OCI-LY1 (cell line): ENCODE data around the gene GSDMA.

ENCODE experiments used
- H2AFZ ChIP-seq: fragments of 200-600 bp; sonication (generic), shearing (Covaris generic); 2 replicates; pipeline ENCODE4 v1.6.0; 2014; ENCODE audit warnings: antibody characterized with exemption, mild to moderate bottlenecking, low read length
- H3F3A ChIP-seq: fragments of 200-600 bp; sonication (generic), shearing (Covaris generic); 2 replicates; pipeline ENCODE4 v1.6.0; 2014; ENCODE audit warnings: mild to moderate bottlenecking, antibody characterized with exemption, low read length, moderate library complexity; ENCODE audit not compliant: insufficient read depth
- H3K27ac ChIP-seq: fragments of 200-600 bp; sonication (generic); 2 replicates; pipeline ENCODE4 v1.5.1; 2014; ENCODE audit warnings: low read length, mixed run types, mild to moderate bottlenecking, low read depth; ENCODE audit not compliant: poor library complexity, severe bottlenecking
- H3K27me3 ChIP-seq: fragments of 200-600 bp; sonication (generic); 2 replicates; pipeline ENCODE4 v1.6.0; 2014; ENCODE audit warnings: antibody characterized with exemption, mild to moderate bottlenecking, low read length, moderate library complexity; ENCODE audit not compliant: insufficient read depth
- H3K36me3 ChIP-seq: fragments of 200-600 bp; sonication (generic); 2 replicates; pipeline ENCODE4 v1.6.1; 2014; ENCODE audit warnings: mild to moderate bottlenecking, antibody characterized with exemption, low read length, moderate library complexity, mixed read lengths; ENCODE audit not compliant: insufficient read depth
- H3K4me1 ChIP-seq: fragments of 200-600 bp; sonication (generic); 2 replicates; pipeline ENCODE4 v1.5.1; 2014; ENCODE audit warnings: mild to moderate bottlenecking, low read length, moderate library complexity; ENCODE audit not compliant: insufficient read depth, severe bottlenecking
- H3K4me2 ChIP-seq: fragments of 200-600 bp; sonication (generic), shearing (Covaris generic); 2 replicates; pipeline ENCODE4 v1.6.1; 2014; ENCODE audit warnings: low read length
- H3K4me3 ChIP-seq: fragments of 200-600 bp; sonication (generic); 2 replicates; pipeline ENCODE4 v1.5.1; 2014; ENCODE audit warnings: low read length, low read depth, mild to moderate bottlenecking, mixed read lengths; ENCODE audit not compliant: poor library complexity, severe bottlenecking
- H3K79me2 ChIP-seq: fragments of 200-600 bp; shearing (Covaris generic); 2 replicates; pipeline ENCODE4 v1.6.1; 2016; ENCODE audit warnings: mixed run types, low read length, mixed read lengths; ENCODE audit not compliant: insufficient read depth
- H3K9ac ChIP-seq: fragments of 200-600 bp; sonication (generic), shearing (Covaris generic); 2 replicates; pipeline ENCODE4 v1.6.1; 2014; ENCODE audit warnings: mild to moderate bottlenecking, low read length, mixed read lengths
- H3K9me2 ChIP-seq: fragments of 200-600 bp; sonication (generic), shearing (Covaris generic); 2 replicates; pipeline ENCODE4 v1.6.1; 2014; ENCODE audit warnings: low read depth, mild to moderate bottlenecking, low read length, mixed read lengths
- H3K9me3 ChIP-seq: fragments of 200-600 bp; shearing (Covaris generic); 2 replicates; pipeline ENCODE4 v1.6.1; 2014; ENCODE audit warnings: low read length, mixed read lengths
- H4K20me1 ChIP-seq: fragments of 200-600 bp; sonication (generic), shearing (Covaris generic); 2 replicates; pipeline ENCODE4 v1.6.0; 2016; ENCODE audit warnings: mild to moderate bottlenecking, low read length; ENCODE audit not compliant: insufficient read depth
- EZH2 ChIP-seq: fragments of 200-600 bp; sonication (generic), shearing (Covaris generic); IDR thresholded peaks from 2 replicates; pipeline ENCODE4 v1.8.0; 2017; ENCODE audit warnings: borderline replicate concordance, mixed run types, mild to moderate bottlenecking, antibody characterized with exemption, low read length, moderate library complexity, mixed read lengths
- TF ChIP-seq, protein P1 (sequence below): fragments of 200-600 bp; sonication (generic), shearing (Covaris generic); IDR thresholded peaks from 2 replicates; pipeline ENCODE4 v1.5.1; 2017; ENCODE audit warnings: mild to moderate bottlenecking, antibody characterized with exemption, low read length, moderate library complexity, mixed read lengths

The GSDMA gene, protein sequence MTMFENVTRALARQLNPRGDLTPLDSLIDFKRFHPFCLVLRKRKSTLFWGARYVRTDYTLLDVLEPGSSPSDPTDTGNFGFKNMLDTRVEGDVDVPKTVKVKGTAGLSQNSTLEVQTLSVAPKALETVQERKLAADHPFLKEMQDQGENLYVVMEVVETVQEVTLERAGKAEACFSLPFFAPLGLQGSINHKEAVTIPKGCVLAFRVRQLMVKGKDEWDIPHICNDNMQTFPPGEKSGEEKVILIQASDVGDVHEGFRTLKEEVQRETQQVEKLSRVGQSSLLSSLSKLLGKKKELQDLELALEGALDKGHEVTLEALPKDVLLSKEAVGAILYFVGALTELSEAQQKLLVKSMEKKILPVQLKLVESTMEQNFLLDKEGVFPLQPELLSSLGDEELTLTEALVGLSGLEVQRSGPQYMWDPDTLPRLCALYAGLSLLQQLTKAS

DNA sequence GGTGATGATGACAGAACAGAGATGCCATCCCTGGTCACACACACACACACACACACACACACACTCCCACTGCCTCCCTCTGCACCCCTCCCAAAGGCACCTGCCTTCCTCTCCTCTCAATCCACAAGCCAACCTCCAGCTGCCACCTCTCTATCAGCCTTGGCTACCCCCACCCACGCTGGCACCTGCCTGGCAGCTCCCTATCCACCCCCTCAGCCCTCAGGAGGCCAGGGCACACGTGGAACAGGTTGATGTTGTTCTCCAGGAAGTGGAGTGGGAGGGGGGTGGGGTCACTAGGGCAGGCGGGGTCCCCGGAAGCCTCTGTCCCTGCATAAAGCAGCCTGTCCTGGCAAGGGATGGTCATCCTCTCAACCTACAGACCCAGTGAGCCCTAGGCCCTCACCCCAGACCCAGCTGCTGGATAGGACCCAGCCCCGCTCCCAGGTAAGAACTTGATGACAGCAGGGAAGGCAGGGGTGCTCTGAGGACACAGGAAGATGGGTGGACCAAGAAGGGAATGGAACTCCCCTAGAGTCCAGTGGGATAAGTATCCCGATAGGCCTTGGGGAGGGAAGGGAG, at the start of gene GSDMA:
Gene GSDMA, plus strand, starts transcription at position 363 of the 579 bp plus-strand sequence. CDS start 2,684 bp downstream, outside the sequence.
- H3K9me2 ChIP-seq = no peaks in the 10 kb centered on the region
- no peak within 1 kb of the TSS for H3K4me2 ChIP-seq
- no peaks in the 10 kb centered on the region for H3K9me3 ChIP-seq
- peaks cover 11% of the 10 kb centered on the region for H3K4me1 ChIP-seq
- H3K36me3 ChIP-seq = no peaks in the 10 kb centered on the region
- H3K27me3 ChIP-seq = no peaks in the 10 kb centered on the region; the same call in 1 of the 2 replicates
- H4K20me1 ChIP-seq = no peaks in the 10 kb centered on the region
- no peak within 1 kb of the TSS for H3K27ac ChIP-seq
- H3F3A ChIP-seq = no peaks in the 10 kb centered on the region
- TF ChIP-seq EZH2 = no peak
- TF ChIP-seq, protein P1, sequence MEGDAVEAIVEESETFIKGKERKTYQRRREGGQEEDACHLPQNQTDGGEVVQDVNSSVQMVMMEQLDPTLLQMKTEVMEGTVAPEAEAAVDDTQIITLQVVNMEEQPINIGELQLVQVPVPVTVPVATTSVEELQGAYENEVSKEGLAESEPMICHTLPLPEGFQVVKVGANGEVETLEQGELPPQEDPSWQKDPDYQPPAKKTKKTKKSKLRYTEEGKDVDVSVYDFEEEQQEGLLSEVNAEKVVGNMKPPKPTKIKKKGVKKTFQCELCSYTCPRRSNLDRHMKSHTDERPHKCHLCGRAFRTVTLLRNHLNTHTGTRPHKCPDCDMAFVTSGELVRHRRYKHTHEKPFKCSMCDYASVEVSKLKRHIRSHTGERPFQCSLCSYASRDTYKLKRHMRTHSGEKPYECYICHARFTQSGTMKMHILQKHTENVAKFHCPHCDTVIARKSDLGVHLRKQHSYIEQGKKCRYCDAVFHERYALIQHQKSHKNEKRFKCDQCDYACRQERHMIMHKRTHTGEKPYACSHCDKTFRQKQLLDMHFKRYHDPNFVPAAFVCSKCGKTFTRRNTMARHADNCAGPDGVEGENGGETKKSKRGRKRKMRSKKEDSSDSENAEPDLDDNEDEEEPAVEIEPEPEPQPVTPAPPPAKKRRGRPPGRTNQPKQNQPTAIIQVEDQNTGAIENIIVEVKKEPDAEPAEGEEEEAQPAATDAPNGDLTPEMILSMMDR = no peak
- H3K9ac ChIP-seq = no peak within 1 kb of the TSS
- H2AFZ ChIP-seq = no peak within 1 kb of the TSS
- H3K4me3 ChIP-seq = no peak within 1 kb of the TSS
- no peaks in the 10 kb centered on the region for H3K79me2 ChIP-seq

DNA sequence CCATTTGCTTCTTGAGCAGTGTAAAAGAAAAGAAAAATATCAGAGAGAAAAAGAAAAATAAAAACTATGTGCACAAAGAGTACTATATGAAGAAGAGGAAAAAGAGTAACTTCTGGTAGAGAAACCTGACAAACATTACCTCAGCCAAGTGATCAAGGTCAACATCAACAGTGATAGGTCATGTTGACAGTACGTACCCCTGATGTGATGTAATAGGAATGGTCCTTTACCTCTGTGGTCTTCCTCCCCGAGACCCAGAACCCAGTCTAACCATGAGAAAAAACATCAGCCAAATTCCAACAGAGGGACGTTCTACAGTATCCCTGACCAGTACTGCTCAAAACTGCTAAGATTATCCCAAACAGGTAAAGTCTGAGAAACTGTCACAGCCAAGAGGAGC, 48.8 kb upstream of the GSDMA start:
- Histone ChIP-seq H3K9me3 (no peaks in the 10 kb centered on the region), H3K9ac (no peak overlapping the region), H3K4me3 (no peak overlapping the region), H3K27ac (no peak overlapping the region), H2AFZ (no peak overlapping the region), H3K9me2 (no peaks in the 10 kb centered on the region), H3K4me1 (no peaks in the 10 kb centered on the region), H3K4me2 (no peak overlapping the region), H3K36me3 (peaks cover 63% of the 10 kb centered on the region), H3K27me3 (no peaks in the 10 kb centered on the region), H3K79me2 (no peaks in the 10 kb centered on the region), H4K20me1 (no peaks in the 10 kb centered on the region), H3F3A (no peaks in the 10 kb centered on the region)
- no peak for TF ChIP-seq EZH2
- TF ChIP-seq, protein P1 = no peak

DNA sequence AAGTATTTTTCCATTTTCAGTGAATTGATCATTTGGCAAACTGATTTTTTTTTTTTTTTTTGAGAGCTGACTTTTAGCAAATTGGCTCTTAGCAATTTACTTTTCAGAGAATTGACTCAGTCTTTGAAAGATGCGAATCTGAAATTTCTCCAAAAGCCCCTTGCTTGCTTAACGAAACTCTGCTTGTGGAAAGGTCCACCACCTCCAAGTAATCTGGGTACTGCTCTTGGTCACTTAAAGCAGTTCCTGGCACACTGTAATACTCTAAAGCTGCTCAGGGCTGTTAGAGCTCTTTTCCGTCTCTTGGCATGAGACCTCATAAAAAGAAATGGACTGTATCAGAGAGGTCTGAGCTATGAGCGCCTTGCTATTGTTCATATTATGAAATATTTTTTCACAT, 47.2 kb upstream of the GSDMA start:
- H3K9me2 ChIP-seq = no peaks in the 10 kb centered on the region
- no peak overlapping the region for H3K9ac ChIP-seq
- peaks cover 61% of the 10 kb centered on the region for H3K36me3 ChIP-seq
- no peaks in the 10 kb centered on the region for H3K27me3 ChIP-seq
- no peak overlapping the region for H3K4me3 ChIP-seq
- H3F3A ChIP-seq = no peaks in the 10 kb centered on the region
- no peak for TF ChIP-seq EZH2
- TF ChIP-seq, protein P1 = no peak
- H2AFZ ChIP-seq = no peak overlapping the region
- no peaks in the 10 kb centered on the region for H4K20me1 ChIP-seq
- no peak overlapping the region for H3K27ac ChIP-seq
- H3K79me2 ChIP-seq = no peaks in the 10 kb centered on the region
- H3K9me3 ChIP-seq = no peaks in the 10 kb centered on the region
- no peak overlapping the region for H3K4me2 ChIP-seq
- H3K4me1 ChIP-seq = no peaks in the 10 kb centered on the region
